GM19467 (cell line): ENCODE results near the gene MKRN2.
"Not testable (repeated sequence)": the region's sequence is repeated elsewhere in the genome, so short reads cannot be mapped to it uniquely, and the experiment has no call there.

Experiments
- ATAC-seq: cut with Tn5 transposase; IDR thresholded peaks from one replicate; pipeline ENCODE4 v1.9.1; 2021; ENCODE audit warnings: mild to moderate bottlenecking, moderate library complexity; ENCODE audit not compliant: unreplicated experiment

The MKRN2 gene

GRCh38 chr3:12627370-12627769 is 70.5 kb downstream of the MKRN2 start:
- no peak for ATAC-seq

- ATAC-seq = no peak
Measured at GRCh38 chr3:12628813-12629212, 71.9 kb downstream of the MKRN2 start.

GRCh38 chr3:12629560-12629959 is 72.7 kb downstream of the MKRN2 start:
- ATAC-seq = no peak

GRCh38 chr3:12630292-12630691 is 73.4 kb downstream of the MKRN2 start:
- no peak for ATAC-seq

GRCh38 chr3:12630843-12631242 is 74.0 kb downstream of the MKRN2 start:
- not testable (repeated sequence) for ATAC-seq

- ATAC-seq = no peak
Measured at GRCh38 chr3:12632523-12632922, 75.6 kb downstream of the MKRN2 start.

- no peak for ATAC-seq
Measured at GRCh38 chr3:12633108-12633507, 76.2 kb downstream of the MKRN2 start.
